IgD-negative memory B cell (primary cell): ENCODE data around the gene NUBPL. TPM values are rescaled to one million over a fixed set of nuclear protein-coding genes. Genes with fewer than 3 reads are reported as not detected.
"Not testable (repeated sequence)": the region's sequence is repeated elsewhere in the genome, so short reads cannot be mapped to it uniquely, and the experiment has no call there.

Source experiments
- H3K27ac Mint-ChIP-seq, 3 donors: one replicate each; pipeline ENCODE4 v1.8.0; 2020 to 2022; ENCODE audit warnings: mild to moderate bottlenecking in 3 of 3, mixed read lengths in 3 of 3, moderate library complexity in 1 of 3
- H3K27me3 Mint-ChIP-seq: one replicate; pipeline ENCODE4 v1.8.0; 2021; ENCODE audit warnings: mixed read lengths
- H3K36me3 Mint-ChIP-seq: one replicate; pipeline ENCODE4 v1.8.0; 2020; ENCODE audit warnings: mild to moderate bottlenecking, mixed read lengths
- H3K4me1 Mint-ChIP-seq, 3 donors: one replicate each; pipeline ENCODE4 v1.8.0; 2020 to 2022; ENCODE audit warnings: mixed read lengths in 3 of 3, mild to moderate bottlenecking in 1 of 3
- H3K4me3 Mint-ChIP-seq, 4 donors: one replicate each; pipeline ENCODE4 v1.8.0; 2020 to 2022; ENCODE audit warnings: mild to moderate bottlenecking in 4 of 4, mixed read lengths in 4 of 4, moderate library complexity in 3 of 4
- H3K9me3 Mint-ChIP-seq, 3 donors: one replicate each; pipeline ENCODE4 v1.8.0; 2020 to 2021; ENCODE audit warnings: mixed read lengths in 3 of 3, mild to moderate bottlenecking in 1 of 3
- polyA plus RNA-seq: library from polyadenylated mRNA; unstranded; fragments of 300-500 nt; fragmentation: Illumina TruSeq; gene quantifications from one replicate; pipeline ENCODE4 v1.2.3, GENCODE V29; 2021

NUBPL gene
- polyA plus RNA-seq, 1 donor from 2014 or later: 9.6 TPM

GRCh38 chr14:31592631-31593030 lies 31.4 kb downstream of the NUBPL start:
- Mint-ChIP-seq H3K36me3 (peaks cover 7% of the 10 kb centered on the region), H3K27me3 (no peaks in the 10 kb centered on the region), H3K27ac (no peak overlapping the region), H3K4me1 (peaks cover 13 to 18% (median 13%) of the 10 kb centered on the region in 3 donors), H3K4me3 (no peak overlapping the region), H3K9me3 (no peaks in the 10 kb centered on the region)

- Mint-ChIP-seq H3K27me3 (no peaks in the 10 kb centered on the region), H3K4me1 (peaks cover 13 to 18% (median 13%) of the 10 kb centered on the region in 3 donors), H3K27ac (no peak overlapping the region), H3K9me3 (peaks cover 0 to 3% (median 2%) of the 10 kb centered on the region in 3 donors), H3K4me3 (no peak overlapping the region), H3K36me3 (peaks cover 16% of the 10 kb centered on the region)
These were observed 35.3 kb downstream of the NUBPL start for GRCh38 chr14:31596342-31597095.

- Mint-ChIP-seq H3K4me1 (no peaks in the 10 kb centered on the region), H3K27ac (no peak overlapping the region), H3K4me3 (no peak overlapping the region), H3K27me3 (no peaks in the 10 kb centered on the region), H3K9me3 (peaks cover 2 to 11% (median 9%) of the 10 kb centered on the region in 3 donors), H3K36me3 (peaks cover 16% of the 10 kb centered on the region)
These were observed 44.5 kb downstream of the NUBPL start for GRCh38 chr14:31605702-31606101.

- Mint-ChIP-seq H3K27me3 (no peaks in the 10 kb centered on the region), H3K27ac (no peak overlapping the region), H3K4me3 (no peak overlapping the region), H3K36me3 (peaks cover 16% of the 10 kb centered on the region), H3K9me3 (peaks cover 6 to 12% (median 12%) of the 10 kb centered on the region in 3 donors), H3K4me1 (peaks cover 0 to 2% (median 0%) of the 10 kb centered on the region in 3 donors)
These were observed 50.7 kb downstream of the NUBPL start for GRCh38 chr14:31611778-31612433.

- Mint-ChIP-seq H3K9me3 (peaks cover 7 to 19% (median 16%) of the 10 kb centered on the region in 3 donors), H3K4me3 (no peak overlapping the region), H3K36me3 (peaks cover 20% of the 10 kb centered on the region), H3K27me3 (no peaks in the 10 kb centered on the region), H3K4me1 (peaks cover 0 to 7% (median 0%) of the 10 kb centered on the region in 3 donors), H3K27ac (no peak overlapping the region)
These were observed 52.0 kb downstream of the NUBPL start for GRCh38 chr14:31613188-31613587.

- Mint-ChIP-seq H3K9me3 (peaks cover 14 to 42% (median 34%) of the 10 kb centered on the region in 3 donors), H3K36me3 (peaks cover 32% of the 10 kb centered on the region)
- not testable (repeated sequence) for H3K27ac Mint-ChIP-seq, H3K4me1 Mint-ChIP-seq, H3K27me3 Mint-ChIP-seq, H3K4me3 Mint-ChIP-seq
These were observed 57.7 kb downstream of the NUBPL start for GRCh38 chr14:31618884-31619283.

GRCh38 chr14:31619440-31619839 lies 58.2 kb downstream of the NUBPL start:
- Mint-ChIP-seq H3K4me1 (peaks cover 2 to 9% (median 6%) of the 10 kb centered on the region in 3 donors), H3K36me3 (peaks cover 36% of the 10 kb centered on the region), H3K9me3 (peaks cover 15 to 46% (median 34%) of the 10 kb centered on the region in 3 donors), H3K27ac (peak overlapping the region in 1 of 3 donors; percentile 17), H3K4me3 (no peak overlapping the region), H3K27me3 (no peaks in the 10 kb centered on the region)

GRCh38 chr14:31620898-31621297 lies 59.7 kb downstream of the NUBPL start:
- H3K27ac Mint-ChIP-seq, H3K4me3 Mint-ChIP-seq, H3K27me3 Mint-ChIP-seq, H3K4me1 Mint-ChIP-seq: not testable (repeated sequence)
- H3K9me3 Mint-ChIP-seq: peaks cover 13 to 46% (median 27%) of the 10 kb centered on the region in 3 donors
- peaks cover 37% of the 10 kb centered on the region for H3K36me3 Mint-ChIP-seq

GRCh38 chr14:31622060-31622459 lies 60.9 kb downstream of the NUBPL start:
- H3K9me3 Mint-ChIP-seq: peaks cover 13 to 46% (median 24%) of the 10 kb centered on the region in 3 donors
- no peak overlapping the region for H3K27ac Mint-ChIP-seq
- H3K27me3 Mint-ChIP-seq: no peaks in the 10 kb centered on the region
- H3K4me3 Mint-ChIP-seq: peak overlapping the region in 1 of 4 donors; percentile 56
- H3K36me3 Mint-ChIP-seq: peaks cover 31% of the 10 kb centered on the region
- peaks cover 2 to 7% (median 6%) of the 10 kb centered on the region in 3 donors for H3K4me1 Mint-ChIP-seq

- Mint-ChIP-seq H3K9me3 (peaks cover 6 to 17% (median 15%) of the 10 kb centered on the region in 3 donors), H3K27ac (peak overlapping the region in 1 of 3 donors; percentile 86), H3K36me3 (peaks cover 14% of the 10 kb centered on the region)
- H3K27me3 Mint-ChIP-seq, H3K4me3 Mint-ChIP-seq, H3K4me1 Mint-ChIP-seq: not testable (repeated sequence)
These were observed 91.7 kb downstream of the NUBPL start for GRCh38 chr14:31652900-31653299.

- Mint-ChIP-seq H3K9me3 (peaks cover 2 to 12% (median 10%) of the 10 kb centered on the region in 3 donors), H3K27ac (no peak overlapping the region), H3K4me3 (no peak overlapping the region), H3K4me1 (peaks cover 4 to 11% (median 6%) of the 10 kb centered on the region in 3 donors), H3K27me3 (no peaks in the 10 kb centered on the region), H3K36me3 (peaks cover 23% of the 10 kb centered on the region)
These were observed 96.7 kb downstream of the NUBPL start for GRCh38 chr14:31657917-31658316.

- no peak overlapping the region for H3K27ac Mint-ChIP-seq
- peaks cover 25% of the 10 kb centered on the region for H3K36me3 Mint-ChIP-seq
- peaks cover 0 to 8% (median 3%) of the 10 kb centered on the region in 3 donors for H3K9me3 Mint-ChIP-seq
- no peaks in the 10 kb centered on the region for H3K27me3 Mint-ChIP-seq
- no peak overlapping the region for H3K4me3 Mint-ChIP-seq
- peaks cover 4 to 11% (median 6%) of the 10 kb centered on the region in 3 donors for H3K4me1 Mint-ChIP-seq
These were observed 98.1 kb downstream of the NUBPL start for GRCh38 chr14:31659278-31659677.

GRCh38 chr14:31660191-31660590 lies 99.0 kb downstream of the NUBPL start:
- H3K27ac Mint-ChIP-seq: no peak overlapping the region
- H3K27me3 Mint-ChIP-seq: no peaks in the 10 kb centered on the region
- H3K4me1 Mint-ChIP-seq: peaks cover 4 to 11% (median 6%) of the 10 kb centered on the region in 3 donors
- peak overlapping the region in 1 of 4 donors; percentile 13 for H3K4me3 Mint-ChIP-seq
- peaks cover 4 to 7% (median 7%) of the 10 kb centered on the region in 3 donors for H3K9me3 Mint-ChIP-seq
- H3K36me3 Mint-ChIP-seq: peaks cover 32% of the 10 kb centered on the region

GRCh38 chr14:31660728-31661127 lies 99.5 kb downstream of the NUBPL start:
- H3K27me3 Mint-ChIP-seq: no peaks in the 10 kb centered on the region
- no peak overlapping the region for H3K4me3 Mint-ChIP-seq
- no peak overlapping the region for H3K27ac Mint-ChIP-seq
- peaks cover 6 to 13% (median 7%) of the 10 kb centered on the region in 3 donors for H3K9me3 Mint-ChIP-seq
- H3K4me1 Mint-ChIP-seq: peaks cover 4 to 11% (median 6%) of the 10 kb centered on the region in 3 donors
- H3K36me3 Mint-ChIP-seq: peaks cover 35% of the 10 kb centered on the region

- no peak overlapping the region for H3K27ac Mint-ChIP-seq
- no peak overlapping the region for H3K4me3 Mint-ChIP-seq
- H3K36me3 Mint-ChIP-seq: peaks cover 32% of the 10 kb centered on the region
- H3K4me1 Mint-ChIP-seq: peaks cover 0 to 3% (median 0%) of the 10 kb centered on the region in 3 donors
- H3K27me3 Mint-ChIP-seq: no peaks in the 10 kb centered on the region
- peaks cover 11 to 20% (median 11%) of the 10 kb centered on the region in 3 donors for H3K9me3 Mint-ChIP-seq
These were observed 107.1 kb downstream of the NUBPL start for GRCh38 chr14:31668348-31668747.
